ENCODE data around the gene VGLL4. TPM values are rescaled to one million over a fixed set of nuclear protein-coding genes. Genes with fewer than 3 reads are reported as not detected.
"Not testable (repeated sequence)": the region's sequence is repeated elsewhere in the genome, so short reads cannot be mapped to it uniquely, and the experiment has no call there.

VGLL4 gene
- total RNA-seq, 3 donors from 2014 or later: 26.0 to 30.0 (median 28.5) TPM

DNA sequence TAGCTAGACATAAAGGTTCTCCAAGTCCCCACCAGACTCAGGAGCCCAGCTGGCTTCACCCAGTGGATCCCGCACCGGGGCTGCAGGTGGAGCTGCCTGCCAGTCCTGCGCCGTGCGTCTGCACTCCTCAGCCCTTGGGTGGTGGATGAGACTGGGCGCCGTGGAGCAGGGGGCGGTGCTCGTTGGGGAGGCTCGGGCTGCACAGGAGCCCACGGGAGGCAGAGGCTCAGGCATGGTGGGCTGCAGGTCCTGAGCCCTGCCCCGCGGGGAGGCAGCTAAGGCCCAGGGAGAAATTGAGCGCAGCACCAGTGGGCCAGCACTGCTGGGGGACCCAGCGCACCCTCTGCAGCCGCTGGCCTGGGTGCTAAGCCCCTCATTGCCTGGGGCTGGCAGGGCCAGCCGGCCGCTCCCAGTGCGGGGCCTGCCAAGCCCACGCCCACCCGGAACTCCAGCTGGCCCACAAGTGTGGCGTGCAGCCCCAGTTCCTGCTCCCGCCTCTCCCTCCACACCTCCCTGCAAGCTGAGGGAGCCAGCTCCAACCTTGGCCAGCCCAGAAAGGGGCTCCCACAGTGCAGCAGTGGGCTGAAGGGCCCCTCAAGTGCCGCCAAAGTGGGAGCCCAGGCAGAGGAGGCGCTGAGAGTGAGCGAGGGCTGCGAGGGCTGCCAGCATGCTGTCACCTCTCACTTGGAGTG is 130.4 kb downstream of the VGLL4 start:
- H3K4me1 Mint-ChIP-seq (ENCODE audit: low read depth); DNase-seq; H3K9me3 Mint-ChIP-seq: not testable (repeated sequence)

DNA sequence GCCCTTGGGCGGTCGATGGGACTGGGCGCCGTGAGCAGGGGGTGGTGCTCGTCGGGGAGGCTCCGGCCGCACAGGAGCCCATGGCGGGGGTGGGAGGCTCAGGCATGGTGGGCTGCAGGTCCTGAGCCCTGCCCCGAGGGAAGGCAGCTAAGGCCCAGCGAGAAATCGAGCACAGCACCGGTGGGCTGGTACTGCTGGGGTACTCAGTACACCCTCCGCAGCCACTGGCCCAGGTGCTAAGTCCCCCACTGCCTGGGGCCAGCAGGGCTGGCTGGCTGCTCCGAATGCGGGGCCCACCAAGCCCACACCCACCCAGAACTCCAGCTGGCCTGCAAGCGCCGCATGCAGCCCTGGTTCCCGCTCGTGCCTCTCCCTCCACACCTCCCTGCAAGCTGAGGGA is 132.1 kb downstream of the VGLL4 start:
- H3K27me3 Mint-ChIP-seq (ENCODE audit: low read depth); H3K4me3 Mint-ChIP-seq; DNase-seq; H3K9me3 Mint-ChIP-seq; ATAC-seq; H3K4me1 Mint-ChIP-seq (ENCODE audit: low read depth): not testable (repeated sequence)
- H3K36me3 Mint-ChIP-seq (ENCODE audit: insufficient read depth): peaks cover 15% of the 10 kb centered on the region

More for the DNA sequence above, 130.4 kb downstream of the VGLL4 start:
- peaks cover 13% of the 10 kb centered on the region for H3K36me3 Mint-ChIP-seq (ENCODE audit: insufficient read depth)
- not testable (repeated sequence) for H3K27me3 Mint-ChIP-seq (ENCODE audit: low read depth); H3K4me3 Mint-ChIP-seq; ATAC-seq

DNA sequence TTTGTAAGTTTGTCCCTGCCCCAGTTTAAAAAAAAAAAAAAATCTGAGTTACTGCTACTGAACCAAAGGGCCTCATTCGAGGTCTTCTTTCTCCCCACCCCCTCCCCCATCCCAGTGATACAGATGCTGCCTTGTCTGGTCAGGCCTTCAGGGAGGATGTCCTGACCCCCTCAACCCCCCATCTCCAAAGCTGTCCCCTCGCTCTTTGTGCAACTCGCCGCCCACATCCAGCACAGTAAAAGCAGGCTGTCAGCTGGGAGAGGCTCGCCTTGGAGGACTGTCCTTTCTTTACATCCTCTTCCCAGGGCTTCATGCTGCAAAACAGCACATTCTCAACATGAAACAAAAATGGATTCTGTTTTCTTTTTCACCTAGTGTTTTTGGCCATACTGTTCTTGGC is 133.4 kb downstream of the VGLL4 start:
- ATAC-seq (no peak), DNase-seq (no peak)
- no peaks in the 10 kb centered on the region for H3K27me3 Mint-ChIP-seq (ENCODE audit: low read depth)
- H3K9me3 Mint-ChIP-seq: no peaks in the 10 kb centered on the region
- H3K4me1 Mint-ChIP-seq (ENCODE audit: low read depth): peaks cover 2% of the 10 kb centered on the region
- H3K36me3 Mint-ChIP-seq (ENCODE audit: insufficient read depth): peaks cover 12% of the 10 kb centered on the region
- H3K4me3 Mint-ChIP-seq: no peak overlapping the region

DNA sequence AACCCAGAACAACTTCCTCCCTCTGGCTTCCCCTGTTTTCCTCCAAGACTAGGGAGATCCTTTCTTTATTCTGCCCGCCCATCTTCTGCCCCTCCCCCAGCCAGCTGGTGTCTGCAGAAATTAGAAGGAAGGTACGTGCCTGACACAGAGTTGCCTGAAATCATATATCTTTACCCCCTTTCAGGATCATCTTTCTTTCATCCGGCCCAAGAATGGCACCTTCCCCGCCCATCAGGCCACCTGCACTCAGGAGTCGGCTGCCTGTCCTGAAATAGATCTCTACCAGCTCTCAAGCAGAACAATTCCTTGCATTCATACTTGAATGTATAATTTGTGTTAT is 133.7 kb downstream of the VGLL4 start:
- DNase-seq: no peak
- Mint-ChIP-seq H3K36me3 (ENCODE audit: insufficient read depth) (peaks cover 15% of the 10 kb centered on the region), H3K4me3 (no peak overlapping the region), H3K4me1 (ENCODE audit: low read depth) (peaks cover 2% of the 10 kb centered on the region), H3K9me3 (no peaks in the 10 kb centered on the region), H3K27me3 (ENCODE audit: low read depth) (no peaks in the 10 kb centered on the region)
- no peak for ATAC-seq

DNA sequence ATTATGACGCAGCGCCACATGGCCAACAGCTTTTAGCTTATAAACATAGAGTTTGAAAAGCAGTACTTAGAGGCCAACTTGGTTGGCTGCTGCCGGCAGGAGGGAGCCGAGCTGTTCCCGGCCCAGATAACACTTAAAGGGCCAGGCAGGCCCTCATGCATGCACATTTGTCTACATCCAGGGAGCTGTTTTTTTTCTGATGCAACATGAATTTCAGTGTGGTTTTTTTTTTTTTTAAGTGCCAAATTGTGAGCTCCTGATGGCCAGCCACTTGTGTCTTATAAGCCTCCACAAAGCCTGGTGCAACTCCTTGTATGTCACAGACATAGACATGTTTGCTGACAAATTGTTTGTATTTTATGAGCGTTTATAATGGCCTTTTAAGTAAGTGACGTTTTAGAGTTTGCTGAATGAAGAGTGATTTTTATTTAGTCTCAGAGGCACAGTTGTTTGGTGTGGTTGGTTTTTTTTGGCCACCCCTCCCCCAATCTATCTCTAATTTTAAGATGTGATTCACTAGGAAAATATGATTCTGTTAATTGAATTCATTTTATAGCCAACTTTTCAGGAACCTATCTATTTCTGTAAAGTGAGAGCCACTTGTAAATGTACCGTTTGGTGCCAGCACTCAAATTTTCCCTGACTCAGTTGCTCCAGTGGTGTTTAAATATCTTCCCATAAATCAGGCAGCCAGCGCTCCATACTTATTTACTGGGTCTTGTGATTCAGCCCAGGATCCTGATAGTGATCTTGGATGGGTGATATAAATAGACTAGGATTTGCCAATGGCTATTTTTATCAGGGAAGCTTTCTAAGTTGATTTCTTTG is 134.3 kb downstream of the VGLL4 start:
- Mint-ChIP-seq H3K4me1 (ENCODE audit: low read depth) (peaks cover 2% of the 10 kb centered on the region), H3K36me3 (ENCODE audit: insufficient read depth) (peaks cover 13% of the 10 kb centered on the region), H3K4me3 (no peak overlapping the region), H3K9me3 (no peaks in the 10 kb centered on the region), H3K27me3 (ENCODE audit: low read depth) (no peaks in the 10 kb centered on the region)
- DNase-seq (no peak), ATAC-seq (no peak)

DNA sequence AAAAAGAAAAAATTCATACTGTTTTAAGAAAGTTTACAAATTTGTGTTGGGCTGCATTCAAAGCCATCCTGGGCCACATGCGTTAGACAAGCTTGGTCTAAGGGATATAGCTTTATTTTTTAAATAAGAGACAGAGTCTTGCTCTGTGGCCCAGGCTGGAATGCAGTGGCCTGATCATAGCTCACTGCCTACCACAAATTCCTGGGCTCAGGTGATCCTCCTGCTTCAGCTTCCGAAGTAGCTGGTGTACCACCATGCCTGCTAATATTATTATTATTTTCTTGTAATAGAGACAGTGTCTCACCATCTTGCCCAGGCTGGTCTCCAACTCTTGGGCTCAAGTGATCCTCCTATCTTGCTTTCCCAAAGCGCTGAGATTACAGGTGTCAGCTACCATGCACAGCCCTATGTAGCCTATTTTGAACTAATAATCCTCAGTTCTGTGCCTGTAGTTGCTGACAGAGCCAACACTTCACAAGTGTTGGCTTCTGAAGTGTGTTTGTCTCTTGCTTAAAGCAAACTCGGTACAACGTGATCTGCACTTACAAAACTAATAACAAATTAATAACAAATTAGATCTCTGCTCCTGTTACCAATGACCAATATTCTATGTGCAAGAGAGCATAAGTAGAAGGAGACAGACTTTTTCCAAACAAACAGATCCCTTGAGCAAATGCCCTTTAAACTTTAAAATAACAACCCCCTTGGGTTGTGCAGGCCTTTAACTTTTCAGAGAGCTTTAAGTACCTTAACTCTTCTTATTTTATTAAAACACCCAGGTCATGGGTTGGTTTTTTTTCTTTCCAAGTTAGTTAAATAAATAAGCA is 135.2 kb downstream of the VGLL4 start:
- ATAC-seq: no peak
- no peaks in the 10 kb centered on the region for H3K27me3 Mint-ChIP-seq (ENCODE audit: low read depth)

DNA sequence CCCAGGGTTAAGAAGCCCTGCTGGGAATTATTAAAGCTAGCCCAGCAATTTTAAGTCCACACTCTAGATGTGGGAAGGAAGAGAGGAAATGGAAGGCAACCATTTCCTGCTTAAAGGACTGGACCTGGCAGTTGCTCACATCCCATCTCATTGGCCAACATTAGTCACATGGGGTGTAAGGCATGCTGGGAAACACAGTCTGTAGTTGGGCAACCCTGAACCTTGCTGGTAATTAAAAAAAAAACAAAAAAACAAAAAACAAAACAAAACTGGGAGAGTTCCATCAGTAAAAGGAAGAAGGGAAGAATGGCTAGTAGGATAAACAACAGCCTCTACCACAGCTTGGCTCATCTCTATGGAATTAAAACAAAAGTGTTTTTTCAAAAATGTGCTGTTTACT is 136.0 kb downstream of the VGLL4 start:
- H3K4me1 Mint-ChIP-seq (ENCODE audit: low read depth): no peaks in the 10 kb centered on the region
- no peaks in the 10 kb centered on the region for H3K27me3 Mint-ChIP-seq (ENCODE audit: low read depth)
- ATAC-seq (no peak), DNase-seq (no peak)
- H3K36me3 Mint-ChIP-seq (ENCODE audit: insufficient read depth): peaks cover 13% of the 10 kb centered on the region
- no peaks in the 10 kb centered on the region for H3K9me3 Mint-ChIP-seq
- no peak overlapping the region for H3K4me3 Mint-ChIP-seq

More for the DNA sequence above, 135.2 kb downstream of the VGLL4 start:
- Mint-ChIP-seq H3K4me3 (no peak overlapping the region), H3K4me1 (ENCODE audit: low read depth) (no peaks in the 10 kb centered on the region), H3K36me3 (ENCODE audit: insufficient read depth) (peaks cover 13% of the 10 kb centered on the region), H3K9me3 (no peaks in the 10 kb centered on the region)
- no peak for DNase-seq

Other genes with a start within 250 kb of the VGLL4 start
- gene TAMM41, start 203.0 kb upstream of the VGLL4 start, total RNA-seq: 10 to 100 TPM; 35.2 to 43.8 (median 40.2) TPM

All from activated T-cell treated with anti-CD3 and anti-CD28 coated beads, Interleukin-2, amount 50 U/mL, for 4 hours (primary cell).